GM21737 (cell line): ENCODE measurements around the gene KRI1.

Experiments
- ATAC-seq: cut with Tn5 transposase; IDR thresholded peaks from one replicate; pipeline ENCODE4 v1.9.1; 2021; ENCODE audit warnings: mild to moderate bottlenecking, moderate library complexity; ENCODE audit not compliant: unreplicated experiment

KRI1 gene

DNA sequence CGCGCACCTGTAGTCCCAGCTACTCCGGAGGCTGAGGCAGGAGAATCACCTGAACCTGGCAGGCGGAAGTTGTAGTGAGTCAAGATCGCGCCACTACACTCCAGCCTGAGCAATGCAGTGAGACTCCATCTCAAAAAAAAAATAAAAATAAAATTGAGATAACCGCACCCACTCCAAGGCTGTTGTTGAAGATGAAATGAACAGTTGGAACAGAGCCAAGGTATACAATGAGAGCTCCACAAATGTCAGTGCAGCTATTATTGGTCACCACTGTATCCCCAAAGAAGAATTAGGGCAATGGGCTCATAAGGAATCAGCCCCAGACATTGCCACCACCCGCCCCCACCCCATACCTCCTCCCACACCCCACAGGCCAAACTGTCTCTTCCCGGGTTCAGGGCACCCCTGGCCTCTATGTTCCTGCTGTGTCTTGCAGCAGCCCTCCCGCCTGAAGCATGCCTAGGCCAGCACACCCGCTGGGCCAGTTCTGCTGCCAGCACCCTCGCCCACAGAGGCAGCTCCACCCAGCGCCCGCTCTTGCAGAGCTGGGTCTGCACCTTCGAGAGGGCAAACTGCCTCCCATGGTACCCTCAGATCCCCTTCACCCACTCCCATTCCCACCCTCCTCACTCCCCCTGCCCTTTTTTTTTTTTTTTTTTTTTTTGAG is 45.0 kb downstream of the KRI1 start:
- no peak for ATAC-seq

DNA sequence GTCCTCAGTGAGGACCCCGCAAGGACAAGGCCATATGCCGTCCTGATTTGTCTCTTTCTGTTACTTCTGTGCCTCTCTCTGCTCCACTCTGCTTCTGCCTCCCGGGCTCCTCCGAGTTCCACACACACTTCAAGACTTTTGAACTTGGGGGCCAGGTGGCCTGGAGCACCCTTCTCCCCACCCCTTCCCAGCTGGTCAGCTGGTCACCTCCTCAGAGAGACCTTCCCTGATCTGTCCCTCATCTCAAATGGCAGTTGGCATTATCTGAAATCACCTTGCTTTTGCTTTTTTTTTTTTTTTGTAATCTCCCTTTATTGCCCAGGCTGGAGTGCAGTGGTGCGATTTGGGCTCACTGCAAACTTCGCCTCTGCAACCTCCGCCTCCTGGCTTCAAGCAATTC is 46.4 kb downstream of the KRI1 start:
- no peak for ATAC-seq

- no peak for ATAC-seq
These were observed 47.1 kb downstream of the KRI1 start for GRCh38 chr19:10518444-10519361.

DNA sequence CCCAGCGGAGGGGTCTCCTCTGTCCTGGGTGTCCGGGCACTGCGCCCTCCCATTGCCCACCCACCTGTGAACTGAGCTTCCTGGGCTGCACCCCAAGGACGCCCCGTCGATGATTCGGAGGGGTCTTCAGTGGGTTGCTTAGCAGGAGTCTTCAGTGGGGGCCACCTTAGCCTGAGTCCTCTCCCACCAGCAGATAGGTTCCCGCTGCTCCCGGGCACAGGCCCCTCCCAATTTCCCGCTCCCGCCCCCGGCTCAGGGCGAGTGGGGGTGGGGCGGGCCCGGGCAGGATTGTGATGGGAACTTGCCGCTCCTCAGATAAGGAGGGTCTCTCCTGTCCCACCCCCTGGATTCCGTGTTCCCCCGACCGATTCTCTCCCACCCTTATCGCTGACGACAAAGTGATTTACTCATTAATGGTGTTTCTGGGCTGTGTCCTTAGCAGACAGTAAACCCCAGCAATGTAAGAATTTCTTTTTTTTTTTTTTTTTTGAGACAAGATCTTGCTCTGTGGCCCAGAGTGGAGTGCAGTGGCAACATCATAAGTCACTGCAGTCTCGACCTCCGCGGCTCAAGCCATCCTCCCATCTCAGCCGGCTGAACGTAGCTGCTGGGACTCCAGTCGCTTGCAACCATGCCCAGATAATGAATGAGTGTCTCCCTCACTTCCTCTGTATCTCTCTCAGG is 47.9 kb downstream of the KRI1 start:
- no peak for ATAC-seq

GRCh38 chr19:10517361-10517759 is 48.5 kb downstream of the KRI1 start, which contains the start of gene S1PR5:
TSS of gene S1PR5 (minus strand) at chr19:10517447. CDS start at chr19:10515011, 2,436 bp downstream.
- no peak for ATAC-seq

DNA sequence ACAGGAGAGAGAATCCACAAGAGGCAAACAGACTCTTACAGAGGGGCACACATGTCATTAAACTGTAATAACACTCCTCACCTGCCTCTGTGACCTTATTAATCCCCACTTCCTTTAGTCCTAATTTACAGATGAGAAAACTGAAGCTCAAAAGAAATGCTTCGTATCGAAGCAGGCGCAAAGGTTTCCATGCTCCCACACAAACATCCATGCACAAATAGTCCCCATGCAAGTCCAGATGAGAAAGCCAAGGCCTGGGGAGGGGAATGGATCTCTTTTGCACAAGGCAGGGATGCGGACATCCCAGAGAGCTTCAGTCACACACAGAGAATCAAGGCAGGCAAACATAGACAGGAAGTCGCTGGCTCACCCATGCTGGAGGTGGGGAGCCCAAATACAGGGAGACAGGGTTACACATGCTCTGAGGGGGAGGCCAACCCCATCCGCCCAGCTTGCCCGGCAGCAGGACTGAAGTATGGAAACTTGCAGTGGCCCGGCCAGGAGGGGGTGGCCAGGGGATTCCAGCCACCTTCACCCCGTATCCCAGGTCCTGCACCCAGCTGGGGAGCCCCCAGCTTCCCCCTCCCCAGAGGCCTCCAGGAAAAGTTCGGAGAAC is 49.0 kb downstream of the KRI1 start:
- no peak for ATAC-seq

DNA sequence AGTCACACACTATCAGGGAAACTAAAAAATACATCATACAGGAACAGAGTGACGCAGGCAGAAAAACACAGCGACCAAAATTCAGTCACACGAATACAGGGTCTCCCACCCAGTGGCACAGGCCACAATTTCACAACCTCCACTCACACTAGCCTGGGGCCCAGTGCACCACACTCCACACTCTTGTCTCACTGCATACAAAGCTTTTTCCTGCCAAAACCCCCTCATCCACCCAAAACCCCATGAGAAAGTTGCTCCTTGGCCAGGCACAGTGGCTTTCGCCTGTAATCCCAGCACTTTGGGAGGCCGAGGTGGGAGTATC is 49.8 kb downstream of the KRI1 start:
- no peak for ATAC-seq

DNA sequence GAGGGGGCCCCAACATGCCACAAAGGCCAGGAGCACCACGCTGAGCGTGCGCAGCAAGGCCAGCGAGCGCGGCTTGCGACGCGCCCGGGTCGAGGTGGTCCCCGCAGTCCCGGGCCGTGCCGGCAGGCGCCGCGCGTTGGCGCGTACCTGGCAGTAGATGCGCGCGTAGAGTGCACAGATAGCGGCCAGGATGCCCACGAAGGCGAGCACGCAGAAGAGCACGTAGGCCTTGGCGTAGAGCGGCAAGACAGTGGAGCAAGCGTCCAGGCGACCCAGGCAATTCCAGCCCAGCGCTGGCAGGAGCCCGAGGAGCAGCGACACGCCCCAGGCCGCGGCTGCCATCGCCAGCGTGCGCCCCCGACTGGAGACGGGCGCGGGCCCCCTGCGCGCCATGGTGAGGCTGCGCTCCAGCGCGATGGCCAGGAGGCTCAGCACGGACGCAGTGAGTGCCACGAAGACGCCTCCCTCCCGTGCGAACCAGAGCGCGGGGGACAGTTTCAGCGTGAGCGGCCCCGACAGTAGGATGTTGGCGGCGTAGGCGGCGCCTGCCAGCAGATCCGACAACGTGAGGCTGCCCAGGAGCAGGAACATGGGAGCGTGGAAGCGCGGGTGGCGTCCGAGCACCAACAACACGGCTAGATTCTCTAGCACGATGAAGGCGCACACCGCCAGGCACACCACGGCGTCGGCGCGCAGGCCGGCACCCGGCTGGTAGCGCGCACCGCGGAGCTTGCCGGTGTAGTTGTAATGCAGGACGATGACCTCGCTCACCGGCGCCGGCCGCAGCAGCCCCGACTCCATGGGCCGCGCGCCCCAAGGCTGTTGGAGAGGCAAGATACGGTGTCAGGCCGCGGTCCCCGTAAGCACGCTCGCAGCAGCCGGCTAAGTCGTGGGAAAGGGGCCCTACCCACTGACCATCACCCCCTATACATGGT is 51.3 kb downstream of the KRI1 start:
- ATAC-seq, result no peak

DNA sequence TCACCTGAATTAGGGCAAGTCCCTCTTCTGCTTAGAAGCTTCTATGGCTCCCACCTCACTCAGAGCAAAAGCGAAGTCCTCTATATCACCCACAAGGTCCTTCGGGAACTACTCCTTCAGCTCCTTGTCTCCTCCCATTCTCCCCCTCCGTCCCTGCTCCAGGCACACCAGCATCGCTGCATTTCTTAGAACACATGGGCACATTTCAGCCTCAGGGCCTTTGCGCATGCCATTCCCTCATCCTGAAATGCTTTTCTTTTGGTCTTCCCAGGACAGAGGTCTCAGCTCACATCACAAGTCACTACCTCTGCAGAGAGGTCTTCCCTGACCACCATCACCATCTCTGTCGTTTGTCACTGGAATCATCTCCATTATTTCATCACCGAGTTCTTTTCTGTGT is 52.6 kb downstream of the KRI1 start:
- ATAC-seq, result no peak

- ATAC-seq, result no peak
These were observed 55.5 kb downstream of the KRI1 start for GRCh38 chr19:10510301-10510802.

DNA sequence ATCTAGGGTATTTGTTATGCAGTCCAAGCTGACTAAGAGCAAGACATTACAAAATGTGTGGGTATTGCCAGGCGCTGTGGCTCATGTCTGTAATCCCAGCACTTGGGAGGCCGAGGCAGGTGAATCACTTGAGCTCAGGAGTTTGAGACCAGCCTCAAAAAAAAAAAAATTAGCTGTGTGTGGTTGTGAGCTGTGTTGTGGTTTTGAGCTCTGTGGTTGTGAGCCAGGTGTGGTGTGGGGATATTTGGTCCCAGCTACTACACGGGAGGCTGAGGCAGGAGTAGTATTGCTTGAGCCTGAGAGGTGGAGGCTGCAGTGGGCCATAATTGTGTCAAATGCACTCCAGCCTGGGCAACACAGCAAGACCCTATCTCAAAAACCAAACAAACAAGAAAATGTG is 57.1 kb downstream of the KRI1 start:
- ATAC-seq, result no peak

DNA sequence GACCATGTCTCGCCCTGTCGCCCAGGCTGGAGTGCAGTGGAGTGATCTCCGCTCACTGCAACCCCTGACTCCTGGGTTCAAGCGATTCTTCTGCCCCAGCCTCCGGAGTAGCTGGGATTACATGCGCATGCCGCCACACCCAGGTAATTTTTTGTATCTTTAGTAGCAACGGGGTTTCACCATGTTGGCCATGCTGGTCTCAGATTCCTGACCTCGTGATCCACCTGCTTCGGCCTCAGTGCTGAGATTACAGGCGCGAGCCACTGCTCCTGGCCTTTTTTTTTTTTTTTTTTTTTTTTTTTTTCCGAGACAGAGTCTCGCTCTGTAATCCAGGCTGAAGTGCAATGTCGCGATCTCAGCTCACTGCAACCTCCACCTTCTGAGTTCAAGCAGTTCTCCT is 57.8 kb downstream of the KRI1 start:
- no peak for ATAC-seq

DNA sequence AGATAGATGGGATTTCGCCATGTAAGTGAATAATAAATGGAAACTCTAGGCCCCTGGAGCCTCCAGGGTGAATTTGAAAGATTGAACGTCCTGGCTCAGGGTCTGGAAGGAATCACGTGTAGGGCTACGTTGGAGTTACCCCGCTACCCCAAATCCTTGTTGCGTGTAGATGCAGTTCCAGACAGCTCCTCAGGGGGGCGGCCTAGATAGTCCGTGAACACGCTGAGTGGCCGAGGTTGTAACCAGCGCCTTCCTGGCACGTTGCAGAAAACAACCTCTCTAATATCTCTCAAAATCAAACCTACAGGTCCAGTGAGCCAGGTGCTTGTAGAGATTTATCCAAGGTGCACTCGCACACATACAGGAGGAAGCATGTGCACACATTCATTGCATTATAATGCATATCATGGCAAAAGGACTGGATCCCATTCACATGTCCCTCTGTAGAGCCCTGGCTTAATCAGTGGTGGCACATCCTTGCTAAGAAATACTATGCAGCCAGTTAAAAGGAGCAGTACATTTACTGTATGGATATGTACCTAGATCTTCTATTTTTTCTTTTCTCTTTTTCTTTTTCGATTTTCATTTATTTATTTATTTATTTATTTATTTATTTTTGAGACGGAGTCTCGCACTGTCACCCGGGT is 60.1 kb downstream of the KRI1 start:
- ATAC-seq, result no peak
